ENCODE measurements around the gene CETN3.

Gene CETN3

GRCh38 chr5:90409318-90410177 is at the start of gene CETN3:
Gene CETN3 (minus strand): TSS chr5:90409756. CDS start chr5:90409661, 95 bp downstream.
- peak; percentile 95 for DNase-seq

DNA sequence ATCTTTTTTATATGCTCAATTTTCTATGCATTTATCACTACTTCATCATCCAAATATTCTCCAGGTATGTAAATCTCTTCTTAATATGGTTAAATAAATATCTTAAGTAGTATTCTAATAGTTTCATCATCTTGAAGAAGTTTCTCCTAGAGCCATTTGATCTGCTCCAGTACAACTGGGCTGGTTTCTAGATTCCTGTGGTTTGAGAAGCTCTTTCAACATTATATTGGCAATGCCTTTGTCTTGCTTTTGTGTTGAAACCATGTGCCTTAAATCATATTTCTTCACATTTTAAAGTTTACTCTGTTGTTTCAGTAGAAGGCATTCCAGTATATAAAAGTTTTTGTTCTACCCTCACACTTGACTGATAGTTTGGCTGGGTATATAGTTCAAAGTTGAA is 37.4 kb upstream of the CETN3 start:
- no peak for DNase-seq

DNA sequence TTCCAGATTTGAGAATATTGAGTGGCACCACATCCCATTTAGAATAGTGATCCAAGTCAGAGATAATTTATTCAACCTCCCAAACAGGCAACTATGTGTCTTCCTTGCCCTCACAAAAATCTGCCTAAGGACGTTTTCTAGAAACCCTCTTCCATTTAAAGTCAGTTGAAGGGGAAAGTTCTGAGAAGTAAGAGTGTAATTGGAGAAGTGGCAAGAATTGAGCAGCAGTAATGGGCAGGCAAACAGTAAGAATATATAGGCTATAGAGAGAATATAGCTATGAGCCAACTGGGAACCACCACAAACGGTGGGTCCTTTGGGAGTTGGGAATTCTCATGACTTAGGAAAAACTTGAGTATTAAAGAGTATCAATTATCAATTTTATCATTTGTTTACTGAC is 31.1 kb upstream of the CETN3 start:
- DNase-seq, result no peak

- no peak for DNase-seq
These were observed 28.5 kb upstream of the CETN3 start for GRCh38 chr5:90438100-90438499.

- no peak for DNase-seq
These were observed 28.1 kb upstream of the CETN3 start for GRCh38 chr5:90437663-90438062.

DNA sequence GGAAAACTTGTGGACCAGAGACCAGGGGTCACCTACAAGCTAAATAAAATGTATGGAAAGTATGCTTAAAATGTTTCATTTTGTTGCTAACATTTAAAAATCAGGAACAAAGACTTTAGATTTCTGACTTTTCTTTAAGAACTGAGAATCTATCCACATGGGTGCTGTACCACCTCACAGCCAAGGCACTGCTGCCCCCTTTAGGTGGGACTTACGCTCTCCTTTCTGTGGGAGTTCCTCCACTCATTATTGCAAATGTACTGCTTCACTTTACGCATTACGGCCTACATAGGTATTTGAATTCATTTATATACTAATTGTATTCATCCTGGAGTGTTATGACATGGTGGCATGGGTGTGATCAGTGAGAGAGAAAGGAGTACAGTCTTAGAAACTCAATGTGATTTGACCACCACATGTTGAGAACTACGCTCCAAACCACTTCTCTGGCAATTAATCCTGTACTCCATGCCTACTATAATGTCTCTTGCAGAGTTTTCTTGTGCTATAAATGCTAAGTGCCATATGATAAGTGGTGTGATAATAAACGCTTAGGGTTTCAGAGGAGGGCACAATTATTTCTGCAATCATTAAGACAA is 24.7 kb upstream of the CETN3 start:
- DNase-seq, result peak; percentile 15

DNA sequence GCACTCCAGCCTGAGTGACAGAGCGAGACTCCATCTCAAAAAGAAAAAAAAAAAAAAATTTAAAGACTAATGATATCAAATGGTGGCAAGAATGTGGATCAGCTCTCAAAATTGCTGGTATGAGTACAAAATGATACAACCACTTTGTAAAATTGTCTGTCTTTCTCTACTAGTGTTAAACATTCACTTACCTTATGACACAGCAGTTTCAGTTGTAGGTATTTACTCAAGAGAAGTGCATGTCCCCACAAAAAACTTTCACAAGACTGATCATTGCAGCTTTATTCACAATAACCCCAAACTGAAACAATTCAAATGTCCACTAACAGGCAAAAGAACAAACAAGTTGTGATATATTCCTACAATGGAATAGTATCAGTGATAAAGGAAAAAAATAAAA is 14.7 kb upstream of the CETN3 start:
- DNase-seq, result no peak

DNA sequence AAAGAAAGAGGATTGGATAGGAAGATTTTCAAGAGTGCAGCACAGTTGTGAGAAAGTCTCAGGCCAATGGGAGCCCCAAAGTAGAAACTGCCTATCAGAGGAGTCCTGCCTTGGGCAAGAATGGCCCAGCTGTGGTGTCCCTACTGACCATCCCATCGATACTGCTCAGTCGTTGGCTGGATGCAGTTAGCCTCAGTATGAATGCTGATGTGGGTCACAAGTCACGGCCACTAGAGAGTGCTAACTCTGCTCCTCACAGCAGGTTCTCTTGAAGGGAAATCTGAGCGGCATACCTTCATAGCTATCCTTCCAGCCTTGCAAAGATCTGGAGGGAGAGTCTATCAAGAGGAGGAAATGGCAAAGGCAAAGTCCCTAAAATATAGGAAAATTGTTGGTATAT is 11.6 kb upstream of the CETN3 start:
- DNase-seq, result no peak

DNA sequence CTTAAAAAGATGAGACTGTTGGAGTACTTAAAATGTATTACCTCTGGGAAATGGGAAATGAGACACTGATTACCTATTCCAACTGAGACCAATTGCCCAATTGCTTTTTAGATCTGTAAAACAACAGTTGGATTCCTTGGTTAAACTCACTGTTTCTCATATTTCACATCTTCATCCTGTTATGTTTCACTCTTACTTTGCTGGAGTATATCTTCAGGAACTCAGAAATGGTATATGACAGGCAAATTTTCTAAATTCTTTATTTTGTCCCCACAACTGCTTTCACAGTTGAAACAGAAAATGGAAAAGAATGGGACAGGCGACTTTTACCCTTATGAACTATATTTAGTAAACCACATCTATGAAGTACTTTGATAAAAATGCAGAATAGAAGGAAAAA is 8.7 kb upstream of the CETN3 start:
- no peak for DNase-seq

DNA sequence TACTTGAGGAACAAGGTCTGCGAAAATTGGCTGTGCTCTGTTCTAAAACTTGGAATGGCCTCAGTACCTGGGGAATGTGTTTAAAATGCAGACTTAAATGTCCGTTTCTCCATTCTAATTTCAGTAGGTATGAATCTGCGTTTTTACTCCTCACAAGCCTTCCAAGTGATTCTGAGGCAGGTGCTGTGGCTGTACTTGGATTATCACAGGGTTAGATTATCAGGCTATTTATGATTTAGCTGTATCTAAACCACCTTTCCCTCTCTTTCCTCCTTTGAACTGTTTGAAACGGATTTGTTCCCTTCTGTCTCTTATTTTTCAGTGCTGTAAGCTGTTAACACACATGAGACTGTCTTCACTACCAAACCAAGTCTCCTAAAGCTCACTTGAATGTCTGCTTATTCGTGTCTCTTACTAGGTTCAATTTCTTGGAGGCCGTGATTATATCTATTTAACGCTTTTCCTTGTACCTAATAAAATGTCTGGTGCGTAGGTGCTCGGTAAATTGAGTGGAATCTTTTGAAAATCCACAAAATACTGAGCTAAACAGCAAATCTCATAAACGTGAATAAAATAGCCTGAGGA is 714 bp upstream of the CETN3 start:
- DNase-seq, result no peak

GRCh38 chr5:90408571-90409317 is 812 bp downstream of the CETN3 start:
- no peak for DNase-seq

GRCh38 chr5:90406466-90406865 is 3.1 kb downstream of the CETN3 start:
- no peak for DNase-seq

- DNase-seq, result no peak
These were observed 6.9 kb downstream of the CETN3 start for GRCh38 chr5:90402521-90403255.

DNA sequence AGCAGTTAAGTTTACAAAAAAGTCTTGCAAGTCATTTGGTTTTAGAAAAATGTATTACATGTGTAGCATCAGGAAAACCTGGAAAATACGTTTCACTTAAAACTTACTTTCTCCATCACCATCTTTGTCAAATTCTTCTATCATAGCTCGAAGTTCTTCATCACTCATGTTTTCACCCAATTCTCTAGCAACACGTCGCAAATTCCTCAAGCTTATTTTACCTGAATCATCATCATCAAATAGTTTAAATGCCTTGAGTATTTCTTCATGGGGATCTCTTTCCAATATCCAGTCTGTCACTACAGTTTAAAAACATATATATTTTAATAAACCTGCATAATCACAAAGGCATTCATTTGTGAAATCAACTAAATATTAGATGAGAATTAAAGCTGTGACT is 10.3 kb downstream of the CETN3 start:
- no peak for DNase-seq

DNA sequence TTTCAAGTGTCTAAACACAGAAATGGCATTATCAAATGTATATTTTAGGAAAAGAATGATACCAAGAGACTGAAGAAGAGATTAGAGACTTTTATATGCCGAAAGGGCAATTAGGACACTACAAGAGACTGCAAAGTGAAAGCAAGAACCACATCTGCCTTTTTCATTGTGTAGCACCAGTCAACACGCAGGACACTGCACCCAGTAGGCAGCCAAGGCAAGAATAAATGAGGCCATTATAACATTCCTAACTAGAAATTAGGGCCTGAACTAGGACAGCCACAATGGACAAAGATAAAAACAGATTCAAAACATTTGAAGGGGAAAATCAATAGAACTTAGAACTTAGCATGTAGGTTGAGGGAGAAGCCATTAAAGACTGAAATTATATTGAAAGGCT is 10.8 kb downstream of the CETN3 start:
- DNase-seq, result peak; percentile 6

DNA sequence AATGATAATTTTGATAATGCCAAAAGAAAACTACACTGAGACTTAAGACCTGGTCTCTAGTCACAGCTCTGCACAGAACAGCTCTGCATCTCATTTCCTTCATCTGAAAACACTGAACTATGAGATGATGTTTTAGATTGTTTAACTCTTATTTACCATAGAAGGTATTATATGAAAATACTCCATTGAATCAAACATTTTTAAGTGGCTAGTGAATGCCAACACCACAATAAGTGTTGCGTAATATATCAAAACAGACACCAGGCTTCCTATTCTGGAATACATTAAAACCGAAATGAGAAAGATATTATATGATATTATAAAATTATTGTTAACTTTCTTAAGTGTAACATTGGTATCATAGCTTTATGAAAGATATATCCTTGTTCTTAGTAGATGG is 14.6 kb downstream of the CETN3 start:
- no peak for DNase-seq

- DNase-seq, result no peak
These were observed 18.6 kb downstream of the CETN3 start for GRCh38 chr5:90390928-90391327.

DNA sequence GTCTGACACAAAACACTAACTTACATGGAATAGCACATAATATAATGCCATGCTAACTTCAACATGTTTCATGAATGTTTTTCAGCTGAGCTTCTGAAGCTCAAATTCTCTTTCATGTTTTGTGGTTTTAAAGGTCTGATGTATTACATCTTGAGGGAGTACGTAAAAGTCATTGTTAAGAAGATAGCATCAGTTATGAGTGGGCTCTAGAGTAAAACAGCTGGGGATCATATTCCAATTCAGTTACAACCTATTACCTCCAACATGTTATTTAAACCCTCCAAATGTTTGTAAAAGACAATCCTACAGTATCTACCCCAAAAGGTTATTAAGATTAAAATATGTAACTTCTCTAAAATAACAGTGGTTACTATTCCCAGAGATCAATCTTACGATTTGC is 19.2 kb downstream of the CETN3 start:
- DNase-seq, result no peak

GRCh38 chr5:90387508-90387907 is 22.0 kb downstream of the CETN3 start:
- no peak for DNase-seq

GRCh38 chr5:90386099-90386710 is 23.4 kb downstream of the CETN3 start:
- DNase-seq, result no peak

DNA sequence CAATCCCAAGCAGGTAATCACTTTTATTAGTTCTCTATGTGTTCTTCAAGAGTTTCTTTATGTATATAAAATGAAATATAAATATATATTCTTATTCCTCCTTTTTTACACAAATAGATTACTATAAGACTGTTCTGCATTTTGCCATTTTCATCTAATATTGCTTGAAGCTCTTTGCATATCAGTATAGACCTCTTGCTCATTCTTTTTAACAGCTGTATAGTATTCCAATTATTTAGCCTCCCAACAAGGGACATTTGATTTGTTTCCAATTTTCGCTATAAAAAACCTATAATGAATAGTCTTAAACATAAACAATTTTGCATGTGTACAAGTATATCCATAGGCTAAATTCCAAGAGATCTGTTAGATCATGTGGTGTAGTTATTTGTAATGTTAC is 25.2 kb downstream of the CETN3 start:
- no peak for DNase-seq

DNA sequence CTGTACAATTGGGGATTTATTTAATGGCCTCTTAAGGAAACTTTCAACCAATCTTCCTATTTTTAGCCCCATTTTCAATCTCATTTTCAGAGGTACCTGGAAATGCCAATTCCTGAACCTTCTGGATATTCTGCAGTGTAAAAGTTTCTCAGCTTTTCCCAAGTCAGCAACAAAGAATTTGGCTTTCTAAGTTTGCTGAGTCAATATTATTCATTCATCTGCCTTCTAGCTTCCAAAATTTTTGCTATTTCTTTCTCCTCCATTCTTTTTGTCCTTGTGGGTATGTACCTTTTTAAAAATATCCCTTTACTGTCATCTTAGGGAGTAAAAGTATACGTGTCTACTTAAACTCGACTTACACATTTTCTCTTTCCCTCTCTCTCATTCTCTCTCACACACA is 25.7 kb downstream of the CETN3 start:
- DNase-seq, result no peak

Data from retina (tissue), 1 donor.